Inferior parietal cortex (tissue), 1 donor: ENCODE results near the gene FOXP4.

Source experiments
- DNase-seq: peaks from one replicate; pipeline ENCODE4 v3.0.0-alpha.2; 2016; ENCODE audit errors: extremely low spot score

FOXP4 gene

GRCh38 chr6:41545703-41546474, at the start of gene FOXP4:
Gene FOXP4 (plus strand): TSS chr6:41546381. CDS start chr6:41565761, 19,380 bp downstream.
- peak; percentile 86 for DNase-seq

GRCh38 chr6:41497573-41497972, 48.6 kb upstream of the FOXP4 start:
- DNase-seq: no peak

GRCh38 chr6:41497994-41498393, 48.2 kb upstream of the FOXP4 start:
- no peak for DNase-seq

GRCh38 chr6:41498968-41499599, 47.1 kb upstream of the FOXP4 start:
- no peak for DNase-seq

- DNase-seq: no peak
These were observed 45.6 kb upstream of the FOXP4 start for GRCh38 chr6:41500561-41500960.

- no peak for DNase-seq
These were observed 43.6 kb upstream of the FOXP4 start for GRCh38 chr6:41502566-41502916.

- DNase-seq: no peak
These were observed 43.1 kb upstream of the FOXP4 start for GRCh38 chr6:41502917-41503671.

GRCh38 chr6:41503827-41504465, 42.2 kb upstream of the FOXP4 start:
- DNase-seq: no peak

- DNase-seq: no peak
These were observed 41.6 kb upstream of the FOXP4 start for GRCh38 chr6:41504466-41505121.

GRCh38 chr6:41505122-41506049, 40.8 kb upstream of the FOXP4 start:
- peak; percentile 22 for DNase-seq

- no peak for DNase-seq
These were observed 37.7 kb upstream of the FOXP4 start for GRCh38 chr6:41508479-41508878.

- no peak for DNase-seq
These were observed 36.6 kb upstream of the FOXP4 start for GRCh38 chr6:41509580-41509979.

GRCh38 chr6:41511443-41512060, 34.6 kb upstream of the FOXP4 start:
- DNase-seq: no peak

GRCh38 chr6:41512146-41512701, 34.0 kb upstream of the FOXP4 start:
- DNase-seq: no peak

- DNase-seq: no peak
These were observed 30.2 kb upstream of the FOXP4 start for GRCh38 chr6:41515995-41516394.

- no peak for DNase-seq
These were observed 28.1 kb upstream of the FOXP4 start for GRCh38 chr6:41518118-41518517.

GRCh38 chr6:41519305-41519744, 26.9 kb upstream of the FOXP4 start:
- DNase-seq: no peak

GRCh38 chr6:41519745-41520699, 26.2 kb upstream of the FOXP4 start:
- DNase-seq: no peak
